LNCaP clone FGC (cell line): ENCODE data around the gene KCNA4.
"Not testable (repeated sequence)": the region's sequence is repeated elsewhere in the genome, so short reads cannot be mapped to it uniquely, and the experiment has no call there.

Experiments used
- DNase-seq: peaks from one replicate; pipeline ENCODE4 v3.0.0-alpha.2; 2011; ENCODE audit warnings: low read depth
- H3K4me3 ChIP-seq: 2 replicates; pipeline ENCODE4 v1.5.1; 2011; ENCODE audit warnings: mild to moderate bottlenecking, low read depth, low read length, control low read depth
- CTCF ChIP-seq: IDR thresholded peaks from 2 replicates; pipeline ENCODE4 v1.5.1; 2012; ENCODE audit warnings: mild to moderate bottlenecking; ENCODE audit not compliant: control insufficient read depth, insufficient read depth; ENCODE audit errors: extremely low read depth

Gene KCNA4

DNA sequence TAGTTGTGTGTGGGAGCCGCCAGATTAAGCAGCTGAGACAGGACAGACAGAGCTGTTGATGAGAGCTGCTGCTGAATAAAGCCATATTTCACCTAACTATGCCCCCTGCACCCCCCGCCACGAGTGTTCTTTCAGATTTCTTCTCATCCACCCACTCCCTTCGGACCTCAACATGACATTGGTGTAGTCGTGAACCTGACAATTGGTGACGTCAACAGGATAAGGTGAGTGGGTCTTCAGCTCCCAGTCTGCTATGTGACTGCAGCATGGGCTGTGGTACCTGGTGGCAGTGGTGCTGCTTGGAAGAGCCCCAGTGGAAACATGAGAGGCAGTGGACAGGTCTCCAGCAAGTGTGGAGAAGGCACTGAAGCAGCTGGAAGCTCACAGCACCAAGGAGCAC lies 28.3 kb upstream of the KCNA4 start:
- H3K4me3 ChIP-seq: no peak overlapping the region
- no peak for TF ChIP-seq CTCF
- DNase-seq: no peak

DNA sequence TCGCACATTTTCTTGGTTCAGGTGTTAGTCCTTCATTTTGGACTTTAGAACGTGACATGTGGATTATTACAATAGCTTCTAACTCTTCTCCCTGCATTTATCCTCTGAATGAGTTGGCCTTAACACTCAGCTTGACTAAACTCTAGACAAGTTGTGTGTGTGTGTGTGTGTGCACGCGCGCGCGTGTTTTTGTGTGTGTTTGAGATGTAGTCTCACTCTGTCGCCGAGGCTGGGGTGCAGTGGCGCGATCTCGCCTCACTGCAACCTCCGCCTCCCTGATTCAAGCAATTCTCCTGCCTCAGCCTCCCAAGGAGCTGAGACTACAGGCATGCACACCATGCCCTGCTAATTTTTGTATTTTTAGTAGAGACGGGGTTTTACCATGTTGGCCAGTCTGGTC lies 24.3 kb upstream of the KCNA4 start:
- TF ChIP-seq CTCF: no peak
- H3K4me3 ChIP-seq: no peak overlapping the region
- DNase-seq: no peak

- not testable (repeated sequence) for DNase-seq, H3K4me3 ChIP-seq
Observed at GRCh38 chr11:30034746-30035145, 17.9 kb upstream of the KCNA4 start.

DNA sequence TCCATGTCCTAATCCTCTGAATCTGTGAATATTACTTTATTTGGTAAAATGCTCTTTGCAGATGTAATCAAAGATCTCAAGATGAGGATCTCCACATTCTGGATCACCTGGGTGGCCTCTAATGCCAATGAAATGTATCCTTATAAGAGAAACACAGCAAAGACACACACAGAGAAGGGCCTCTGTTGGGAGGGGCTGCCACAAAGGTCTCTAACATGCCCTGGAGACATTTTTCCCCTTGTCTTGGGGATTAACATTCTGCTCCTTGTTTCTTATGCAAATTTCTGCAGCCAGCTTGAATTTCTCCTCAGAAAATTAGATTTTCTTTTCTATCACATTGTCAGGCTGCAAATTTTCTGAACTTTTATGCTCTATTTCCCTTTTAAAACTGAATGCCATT lies 17.3 kb upstream of the KCNA4 start:
- not testable (repeated sequence) for H3K4me3 ChIP-seq, DNase-seq

DNA sequence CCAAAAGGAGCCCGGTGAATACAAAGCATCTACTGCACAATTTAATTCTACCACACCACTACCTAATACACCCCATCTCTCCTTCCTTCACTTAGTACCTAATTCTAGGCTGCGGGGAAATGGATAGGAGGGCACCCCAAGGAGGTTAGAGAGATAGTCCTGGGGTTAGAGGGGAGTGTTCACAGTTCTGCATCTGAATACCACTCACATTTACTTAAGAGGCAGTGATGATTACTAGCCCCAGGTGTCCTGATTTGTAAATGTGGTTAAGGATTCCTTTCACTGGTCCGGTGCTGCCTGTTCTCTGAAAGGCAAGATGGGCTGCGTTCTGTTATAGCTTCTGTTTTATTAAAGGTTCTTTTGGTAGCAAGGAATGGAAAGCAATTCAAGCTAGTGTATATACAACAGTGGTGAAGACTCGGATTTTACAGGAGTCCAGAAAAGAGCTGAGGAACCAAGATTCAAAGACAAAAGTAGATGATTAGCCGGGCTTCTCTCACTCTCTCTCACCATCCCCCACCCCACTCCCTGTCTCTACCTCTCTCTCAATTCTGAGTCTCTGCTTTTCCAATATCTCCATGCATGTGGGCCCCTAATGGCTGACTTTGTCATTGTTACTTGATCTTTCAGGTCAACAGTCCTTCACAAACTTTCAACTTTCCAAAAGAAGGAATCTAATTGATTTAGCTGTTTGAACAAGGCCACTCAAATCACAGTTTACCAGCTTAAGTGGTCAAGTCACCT lies 8.7 kb upstream of the KCNA4 start:
- TF ChIP-seq CTCF: no peak
- no peak for DNase-seq
- no peak overlapping the region for H3K4me3 ChIP-seq

DNA sequence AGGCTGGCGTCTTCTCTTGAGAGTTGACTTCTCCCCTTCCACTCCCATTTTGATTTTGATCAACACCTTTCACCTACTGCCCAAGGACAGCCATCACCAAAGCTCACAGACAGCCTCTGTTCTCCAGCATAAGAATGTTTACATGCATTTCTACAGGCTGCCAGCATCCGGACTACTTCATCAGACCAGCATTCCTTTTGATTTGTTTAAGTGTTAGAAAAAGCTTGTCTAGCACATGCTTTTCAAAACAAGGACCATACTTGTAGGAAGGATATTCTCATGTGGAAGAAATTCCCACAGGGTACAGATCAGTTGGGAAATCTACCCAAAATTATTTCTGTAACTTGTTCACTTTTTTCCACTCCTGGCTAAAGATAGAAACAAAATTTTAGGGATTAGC lies 6.2 kb upstream of the KCNA4 start:
- no peak overlapping the region for H3K4me3 ChIP-seq
- no peak for TF ChIP-seq CTCF
- DNase-seq: no peak

DNA sequence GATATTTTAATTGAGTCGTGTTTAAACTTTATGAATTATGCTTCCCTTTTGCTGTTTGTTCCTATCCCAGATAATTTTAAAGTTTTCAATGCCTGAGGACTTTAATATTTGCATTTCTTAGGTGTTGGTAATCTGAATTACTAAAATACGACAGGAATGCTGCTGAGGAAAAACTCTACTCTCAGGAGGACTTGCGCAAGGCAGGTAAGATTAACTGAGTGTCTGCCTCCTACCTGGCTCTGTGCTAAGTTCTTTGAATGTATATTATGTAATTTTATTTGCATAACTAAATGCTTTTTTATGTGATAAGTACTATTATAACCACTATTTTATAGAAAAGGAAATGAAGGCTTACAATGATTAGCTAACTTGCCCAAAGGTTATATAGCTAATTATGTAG lies 2.7 kb upstream of the KCNA4 start:
- H3K4me3 ChIP-seq: no peak overlapping the region
- TF ChIP-seq CTCF: no peak
- no peak for DNase-seq

GRCh38 chr11:30018495-30018894 lies 1.7 kb upstream of the KCNA4 start:
- H3K4me3 ChIP-seq: no peak overlapping the region
- no peak for TF ChIP-seq CTCF
- no peak for DNase-seq
